ENCODE data around the gene CALN1.
"Not testable (repeated sequence)": the region's sequence is repeated elsewhere in the genome, so short reads cannot be mapped to it uniquely, and the experiment has no call there.

The CALN1 gene

DNA sequence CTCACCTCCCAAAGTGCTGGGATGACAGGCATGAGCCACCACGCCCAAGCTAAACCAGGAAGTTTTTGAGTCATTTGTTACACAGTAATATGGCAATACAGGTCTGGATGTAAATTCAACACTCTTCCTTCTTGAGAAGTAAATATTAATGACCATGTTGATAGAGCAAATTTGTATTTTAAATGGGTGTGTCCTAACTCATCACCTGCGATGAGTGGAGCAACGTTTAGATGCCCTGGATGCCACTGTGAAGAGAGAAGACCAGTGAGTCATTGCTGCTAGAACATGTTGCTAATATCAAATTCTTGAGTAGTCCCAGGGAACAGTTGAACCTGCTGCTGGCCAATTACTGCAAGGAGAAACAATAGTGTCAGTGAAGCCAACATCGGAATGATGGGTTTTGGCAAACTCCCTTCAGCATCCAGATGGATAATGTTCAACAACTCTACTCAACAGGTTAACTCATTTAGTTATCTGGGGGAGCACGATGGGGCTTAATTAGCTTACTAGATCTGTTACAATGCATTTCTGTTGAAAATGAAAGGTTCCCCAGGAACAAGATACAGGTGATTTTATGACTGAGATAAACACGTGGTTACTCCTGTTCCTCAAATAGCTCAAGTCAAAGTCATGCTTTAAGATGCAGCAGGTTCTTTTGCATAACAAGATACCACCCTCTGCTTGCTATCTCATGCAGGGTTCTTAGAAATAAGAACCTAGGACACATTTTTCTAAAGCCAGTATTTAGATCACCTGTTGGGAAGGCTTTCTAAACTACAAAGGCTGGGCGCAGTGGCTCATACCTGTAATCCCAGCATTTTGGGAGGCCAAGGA is 146.8 kb downstream of the CALN1 start:
- no peak for DNase-seq

DNA sequence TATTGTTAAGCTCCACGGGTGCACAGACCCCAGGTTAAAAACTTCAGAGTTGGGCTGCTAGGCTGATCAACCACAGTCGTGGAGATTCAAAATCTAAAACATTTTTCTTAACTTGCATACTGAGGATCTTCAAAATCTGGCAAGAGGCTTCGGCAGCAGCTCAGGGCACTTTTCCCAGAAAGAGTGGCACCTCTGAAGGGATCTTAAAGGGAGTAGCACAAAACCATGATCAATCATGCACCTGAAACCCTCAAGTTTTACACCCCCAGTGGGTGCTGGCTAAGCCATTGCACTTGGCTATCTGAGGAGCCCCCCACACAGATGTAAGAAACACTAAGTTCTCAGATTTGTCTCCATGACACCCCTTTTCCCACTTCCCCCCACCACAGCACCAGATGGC is 151.7 kb downstream of the CALN1 start:
- no peak for DNase-seq

DNA sequence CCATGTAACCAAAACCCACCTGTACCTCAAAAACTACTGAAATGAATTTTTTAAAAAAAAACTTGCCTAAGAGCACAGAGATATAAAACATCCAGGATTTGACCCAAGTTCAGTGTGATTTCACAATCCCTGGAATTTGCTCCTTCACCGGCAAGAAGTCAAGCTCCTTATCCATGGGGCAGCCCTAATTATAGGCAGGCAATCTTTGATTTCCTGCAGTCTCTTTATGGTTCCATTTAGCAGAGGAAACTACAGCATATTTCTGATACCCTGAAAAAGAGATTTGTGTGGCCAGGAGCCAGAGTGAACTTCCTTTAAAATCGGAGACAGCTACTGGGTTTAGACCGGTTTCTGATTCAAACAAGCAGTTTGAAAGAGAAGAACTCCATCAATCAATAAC is 154.1 kb downstream of the CALN1 start:
- no peak for DNase-seq

DNA sequence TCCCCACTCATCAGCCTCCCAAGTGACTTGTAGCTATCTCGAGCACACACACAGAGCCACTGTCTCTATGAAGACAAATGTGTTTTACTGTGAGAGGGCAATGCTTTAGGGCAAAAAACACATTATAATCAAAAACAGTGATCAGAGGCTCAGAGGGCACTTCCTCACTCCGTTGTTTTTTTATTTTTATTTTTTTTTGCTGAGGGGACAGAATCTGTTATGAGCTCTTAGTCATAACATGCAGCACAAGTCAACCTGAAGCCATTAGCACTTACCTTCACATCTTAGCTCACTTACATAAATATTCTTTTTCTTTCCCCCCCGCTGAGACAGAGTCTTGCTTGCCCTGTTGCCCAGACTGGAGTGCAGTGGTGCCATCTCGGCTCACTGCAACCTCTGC is 157.7 kb downstream of the CALN1 start:
- no peak for DNase-seq

DNA sequence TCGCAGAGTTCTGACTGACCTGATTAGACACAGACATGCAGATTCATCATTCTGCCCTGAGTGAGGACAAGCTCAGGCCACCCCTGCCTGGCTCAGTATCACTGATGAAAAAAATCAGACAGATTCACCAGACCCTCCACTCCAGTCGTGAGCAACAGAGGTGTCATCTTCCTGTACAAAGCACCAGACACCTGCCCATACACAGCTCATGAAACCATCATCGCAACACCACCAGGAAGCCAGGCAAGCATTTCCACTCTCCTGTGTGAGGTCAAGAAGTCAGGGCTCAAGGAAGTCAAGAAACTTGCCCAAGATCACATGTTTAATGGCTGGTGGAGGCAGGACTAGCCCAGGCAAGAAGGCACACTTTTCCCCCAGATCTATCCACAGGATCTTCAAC is 163.0 kb downstream of the CALN1 start:
- no peak for DNase-seq

DNA sequence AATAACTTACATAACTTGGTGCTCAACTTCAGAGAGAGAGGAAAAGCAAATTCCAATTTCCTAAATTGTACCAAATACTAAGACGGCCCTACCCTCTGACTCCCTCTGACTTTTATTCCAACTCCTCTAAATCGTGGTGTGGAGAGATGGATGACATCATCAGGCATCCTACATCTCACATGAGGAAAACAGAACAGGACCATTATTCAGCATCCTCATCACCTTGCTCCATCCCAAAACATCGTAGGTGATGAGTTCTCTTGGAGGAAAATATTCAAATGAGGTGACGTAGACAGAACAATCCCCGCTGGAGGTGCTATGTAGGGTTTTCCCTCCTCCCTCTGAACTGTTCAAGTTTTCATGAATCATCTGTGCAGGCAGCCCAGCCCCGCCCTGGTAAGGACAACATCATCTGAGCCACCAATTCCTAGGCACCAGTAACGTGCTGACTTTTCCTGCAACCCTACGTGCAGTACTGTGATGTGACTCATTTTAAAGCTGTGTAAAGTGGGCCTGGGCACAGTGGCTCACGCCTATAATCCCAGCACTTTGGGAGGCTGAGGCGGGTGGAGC is 167.2 kb downstream of the CALN1 start:
- no peak for DNase-seq

DNA sequence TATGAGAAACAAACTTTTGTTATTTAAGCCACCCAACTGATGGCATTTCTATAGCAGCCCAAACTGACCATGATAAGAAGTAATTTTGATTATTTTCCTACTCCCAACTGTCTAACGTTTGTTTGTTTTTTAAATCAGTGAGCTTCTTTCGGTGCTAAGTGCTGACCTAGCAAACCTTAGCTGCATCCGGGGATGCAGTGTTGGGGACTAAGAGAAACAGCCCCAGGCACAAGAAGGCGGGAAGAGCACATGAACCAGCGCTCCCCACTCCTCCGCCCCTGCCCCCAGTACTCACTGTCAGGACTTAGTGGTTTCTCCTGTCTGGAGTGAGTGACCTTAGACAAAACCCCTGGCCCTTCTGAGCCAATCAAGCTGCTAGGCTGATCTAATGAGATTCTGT is 168.8 kb downstream of the CALN1 start:
- no peak for DNase-seq

DNA sequence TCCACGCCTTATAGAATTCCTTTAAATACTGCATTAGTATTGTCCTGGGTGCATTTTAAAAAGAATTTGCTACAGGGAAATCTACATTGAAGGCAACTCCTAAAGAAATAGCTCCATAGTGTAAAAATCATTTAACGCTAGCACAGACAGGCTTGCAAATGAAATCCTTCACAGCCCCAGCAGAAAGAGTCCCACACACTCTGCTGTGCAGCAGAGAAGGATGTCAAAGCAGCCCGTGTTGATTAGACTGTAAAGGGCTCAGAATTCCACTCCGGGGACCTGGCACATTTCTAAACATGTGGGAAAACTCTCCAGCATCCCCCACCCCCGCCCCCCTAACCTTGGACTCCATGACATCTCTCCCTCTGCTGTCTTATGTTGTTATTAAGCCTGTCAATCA is 176.8 kb downstream of the CALN1 start:
- DNase-seq: no peak

DNA sequence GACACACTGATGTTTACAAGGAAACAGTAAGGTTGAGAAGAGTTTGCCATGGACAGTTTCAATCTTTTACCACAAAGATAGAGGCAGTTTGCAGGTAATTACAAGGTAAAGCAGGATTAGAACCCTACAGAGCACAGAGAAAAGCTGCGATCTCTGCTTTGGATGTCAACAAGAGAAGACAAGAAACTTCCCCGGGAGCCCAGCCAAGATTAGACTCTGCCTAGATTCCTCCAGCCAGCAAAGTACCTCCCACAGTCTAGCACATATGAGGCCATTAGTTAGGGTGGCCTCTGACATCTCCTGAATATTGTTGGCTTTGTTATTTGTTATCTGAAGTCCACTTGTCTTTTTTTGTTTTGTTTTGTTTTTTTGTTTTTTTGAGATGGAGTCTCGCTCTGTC is 178.1 kb downstream of the CALN1 start:
- DNase-seq: no peak

DNA sequence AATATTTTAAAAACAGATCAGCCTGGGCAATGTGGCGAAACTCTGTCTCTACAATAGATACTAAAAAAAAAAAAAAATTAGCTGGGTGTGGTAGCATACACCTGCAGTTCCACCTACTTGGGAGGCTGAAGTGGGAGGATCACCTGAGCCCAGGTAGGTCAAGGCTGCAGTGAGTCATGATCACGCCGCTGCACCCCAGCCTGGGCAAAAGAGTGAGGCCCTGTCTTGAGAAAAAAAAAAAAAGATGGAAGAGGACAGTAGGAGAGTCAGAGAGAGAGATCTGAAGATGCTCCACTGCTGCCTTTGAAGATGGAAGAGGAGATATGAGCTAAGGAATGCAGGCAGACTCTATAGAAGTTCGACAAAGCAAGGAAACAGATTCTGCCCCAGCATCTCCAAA is 181.9 kb downstream of the CALN1 start:
- no peak for DNase-seq

DNA sequence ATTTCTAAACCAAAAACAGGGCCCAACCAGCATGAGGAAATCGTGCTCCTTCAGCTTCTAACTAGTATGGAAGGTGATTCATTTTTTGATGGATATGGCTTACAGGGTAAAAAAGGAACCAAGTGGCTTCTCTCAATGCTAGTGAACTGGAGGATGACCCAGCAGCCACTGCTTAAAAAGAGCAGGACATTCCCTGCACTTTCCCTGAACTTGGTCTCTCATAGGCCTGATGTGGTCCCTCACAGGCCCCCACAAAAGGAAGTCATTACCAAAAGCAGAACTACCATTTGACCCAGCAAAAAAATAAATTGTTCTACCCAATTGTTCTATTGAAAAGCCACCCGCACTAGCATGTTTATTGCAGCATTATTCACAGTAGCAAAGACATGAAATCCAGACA is 188.8 kb downstream of the CALN1 start:
- DNase-seq: no peak

DNA sequence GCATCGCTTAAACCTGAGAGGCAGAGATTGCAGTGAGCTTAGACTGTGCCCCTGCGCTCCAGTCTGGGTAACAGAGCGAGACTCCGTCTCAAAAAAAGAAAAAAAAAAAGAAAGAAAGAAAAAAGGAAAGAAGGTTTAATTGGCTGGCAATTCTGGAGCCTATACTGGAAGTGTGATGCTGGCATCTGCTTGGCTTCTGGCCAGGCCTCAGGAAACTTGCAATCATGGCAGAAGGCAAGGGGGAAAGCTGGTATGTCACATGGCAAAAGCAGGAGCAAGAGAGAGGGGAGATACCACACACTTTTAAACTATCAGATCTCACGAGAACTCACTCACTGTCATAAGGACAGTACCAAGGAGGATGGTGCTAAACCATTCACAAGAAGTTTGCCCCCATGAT is 190.0 kb downstream of the CALN1 start:
- DNase-seq: no peak

DNA sequence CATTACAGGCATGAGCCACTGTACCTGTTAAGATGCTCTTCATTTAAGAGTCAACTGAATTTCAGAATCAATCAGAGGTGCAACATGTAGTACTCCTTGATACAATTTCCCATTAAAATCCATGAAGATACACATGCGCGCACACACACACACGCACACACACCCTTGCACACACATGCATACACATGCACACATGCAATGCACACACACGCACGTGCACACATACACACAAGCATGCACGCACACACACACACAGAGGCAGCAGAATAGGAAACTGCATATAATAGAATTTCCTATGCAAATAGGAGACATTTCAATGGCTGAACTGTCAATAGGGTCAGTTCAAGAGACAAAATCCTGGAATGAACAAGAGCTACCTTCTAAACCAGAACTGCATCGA is 192.6 kb downstream of the CALN1 start:
- no peak for DNase-seq

DNA sequence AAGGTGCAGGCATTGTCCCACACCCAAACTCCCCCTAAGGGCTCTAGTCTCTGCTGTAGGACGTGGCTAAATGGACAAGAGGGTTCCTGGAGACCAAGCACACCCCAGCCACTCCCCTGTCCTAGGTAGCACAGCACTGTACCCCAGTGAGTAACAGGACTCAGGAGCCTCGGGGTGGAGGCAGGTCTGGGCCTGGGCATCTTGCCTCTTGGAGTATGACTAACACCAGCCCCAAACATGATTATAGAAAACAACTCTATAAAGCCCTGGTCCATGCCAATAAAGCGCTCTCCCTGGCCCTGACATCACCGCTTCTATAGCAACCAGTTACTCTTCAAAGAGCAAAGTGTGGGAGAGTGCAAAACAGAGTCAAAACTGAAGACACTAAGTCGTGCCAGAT is 195.0 kb downstream of the CALN1 start:
- no peak for DNase-seq

DNA sequence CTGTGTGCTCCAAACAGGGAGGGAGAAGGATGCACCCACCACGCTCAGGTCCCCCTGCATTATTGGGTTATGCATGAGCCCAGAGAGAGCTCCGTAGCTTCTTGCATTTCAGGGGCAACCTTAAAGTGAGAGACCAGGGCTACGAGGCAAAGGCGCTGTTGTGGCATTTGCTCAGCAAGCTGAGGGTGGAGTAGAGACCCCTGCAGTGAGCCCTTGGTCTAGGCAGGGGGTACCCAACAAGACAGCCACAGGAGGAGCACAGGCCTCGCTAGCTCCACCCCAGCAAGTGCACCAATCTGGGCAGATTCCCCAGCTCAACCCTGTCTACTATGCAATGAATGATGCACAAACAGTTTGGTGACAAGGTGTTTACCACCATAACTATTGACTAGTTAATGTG is 198.4 kb downstream of the CALN1 start:
- DNase-seq: no peak

DNA sequence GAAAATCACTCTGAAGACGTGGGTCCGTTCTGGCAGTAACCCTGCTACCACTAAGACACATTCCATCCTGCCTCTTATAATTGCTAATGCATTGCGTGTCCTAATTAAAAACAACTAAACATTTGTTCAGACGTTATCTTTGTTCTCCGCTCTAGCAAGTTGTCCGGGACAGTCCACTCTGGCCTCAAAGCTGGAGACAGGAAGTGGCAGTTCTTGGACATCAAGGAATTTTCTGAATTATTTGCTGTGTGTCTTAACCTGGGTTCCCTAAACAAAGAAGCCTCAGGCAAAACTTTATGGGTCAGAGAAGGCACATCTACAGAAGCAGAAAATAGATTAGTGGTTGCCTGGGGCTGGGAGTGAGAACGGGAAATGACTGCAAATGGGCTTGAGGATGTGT is 199.1 kb downstream of the CALN1 start:
- DNase-seq: no peak

DNA sequence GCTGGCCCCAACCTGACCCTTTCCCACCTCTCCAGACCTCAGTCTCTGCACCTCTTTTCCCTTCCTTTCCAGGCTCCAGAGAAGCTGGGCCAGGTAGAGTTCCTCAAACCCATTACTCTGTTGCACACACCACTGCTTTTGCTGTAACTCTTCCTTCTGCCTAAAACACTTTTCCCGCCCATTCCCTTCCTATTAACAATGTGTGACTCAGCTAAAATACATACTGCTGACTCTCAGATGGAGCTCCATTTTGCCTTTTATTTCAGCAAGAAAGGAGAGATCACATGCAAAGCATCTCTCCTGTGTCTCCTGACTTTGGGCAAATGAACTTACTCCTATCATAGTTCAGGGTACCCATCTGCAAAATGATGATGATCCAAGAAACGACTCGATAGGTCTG is 201.0 kb downstream of the CALN1 start:
- no peak for DNase-seq

DNA sequence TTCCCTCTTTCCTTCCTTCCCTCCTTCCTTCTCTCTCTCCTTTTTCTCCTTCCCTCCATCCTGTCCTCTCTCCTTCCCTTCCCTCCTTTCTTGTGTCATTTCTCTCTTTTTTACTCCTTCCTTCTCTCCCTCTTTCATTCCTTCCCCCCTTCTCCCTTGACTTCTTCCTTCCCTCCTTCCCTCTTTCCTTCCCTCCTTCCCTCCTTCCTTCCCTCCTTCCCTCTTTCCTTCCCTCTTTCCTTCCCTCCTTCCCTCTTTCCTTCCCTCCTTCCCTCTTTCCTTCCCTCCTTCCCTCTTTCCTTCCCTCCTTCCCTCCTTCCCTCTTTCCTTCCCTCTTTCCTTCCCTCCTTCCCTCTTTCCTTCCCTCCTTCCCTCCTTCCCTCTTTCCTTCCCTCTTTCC is 203.1 kb downstream of the CALN1 start:
- not testable (repeated sequence) for DNase-seq

DNA sequence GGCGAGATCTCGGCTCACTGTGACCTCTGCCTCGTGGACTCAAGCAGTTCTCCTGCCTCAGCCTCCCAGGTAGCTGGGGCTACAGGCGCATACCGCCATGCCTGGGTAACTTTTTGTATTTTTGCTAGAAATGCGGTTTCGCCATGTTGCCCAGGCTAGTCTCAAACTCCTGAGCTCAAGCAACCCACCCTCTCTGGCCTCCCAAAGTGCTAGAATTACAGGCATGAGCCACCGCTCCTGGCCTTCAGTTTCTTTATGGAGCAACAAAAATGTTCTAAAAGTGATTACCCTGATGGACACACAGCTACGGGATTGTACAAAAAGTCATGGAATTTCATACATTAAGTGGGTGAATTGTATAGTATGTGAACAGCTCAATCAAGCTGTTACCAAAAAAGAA is 216.0 kb downstream of the CALN1 start:
- no peak for DNase-seq

DNA sequence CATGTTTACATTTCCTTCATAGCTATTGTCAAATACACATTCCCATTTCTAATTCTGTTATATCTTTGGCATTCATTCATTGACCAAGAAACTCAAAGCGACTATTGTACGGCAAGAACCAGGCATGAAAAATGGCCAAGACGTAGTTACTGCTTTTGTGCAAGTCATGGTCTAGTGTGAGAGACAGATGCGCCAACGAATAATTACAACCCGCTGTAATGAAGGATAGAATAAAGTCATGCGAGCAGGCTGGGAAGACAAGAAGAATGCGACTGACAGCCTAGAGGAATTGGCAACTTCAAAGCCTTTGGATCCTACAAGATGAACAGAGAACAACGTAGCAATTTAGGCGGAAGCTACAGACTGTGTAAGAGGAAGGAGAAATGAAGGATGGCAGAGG is 221.2 kb downstream of the CALN1 start:
- DNase-seq: no peak

DNA sequence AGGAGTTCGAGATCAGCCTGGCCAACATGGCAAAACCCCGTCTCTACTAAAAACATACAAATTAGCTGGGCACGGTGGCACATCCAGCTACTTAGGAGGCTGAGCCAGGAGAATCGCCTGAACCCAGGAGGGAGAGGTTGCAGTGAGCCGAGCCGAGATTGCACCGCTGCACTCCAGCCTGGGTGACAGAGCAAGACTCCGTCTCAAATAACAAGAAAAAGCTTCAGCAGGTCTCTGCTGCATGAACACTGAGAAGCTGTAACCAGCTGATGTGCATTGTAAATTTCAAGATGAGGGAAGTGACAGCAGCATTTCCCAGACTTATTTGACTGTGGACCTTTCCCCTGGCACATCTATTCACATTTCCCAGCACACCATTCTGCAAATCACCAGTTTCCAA is 222.0 kb downstream of the CALN1 start:
- no peak for DNase-seq

DNA sequence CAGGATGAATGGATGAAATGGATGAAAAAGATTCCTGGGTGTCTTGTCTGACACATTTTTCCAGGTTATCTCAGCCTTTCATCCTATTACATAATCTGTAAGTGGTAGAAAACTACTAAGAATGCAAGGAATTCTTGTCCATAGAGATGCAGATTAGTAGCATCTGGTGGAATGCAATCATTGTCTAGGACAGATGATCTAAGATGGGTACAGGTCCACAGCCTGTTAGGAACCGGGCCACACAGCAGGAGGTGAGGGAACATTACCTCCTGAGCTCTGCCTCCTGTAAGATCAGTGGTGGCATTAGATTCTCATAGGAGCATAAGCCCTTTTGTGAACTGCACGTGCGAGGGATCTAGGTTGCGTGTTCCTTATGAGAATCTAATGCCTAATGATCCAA is 225.0 kb downstream of the CALN1 start:
- DNase-seq: no peak

DNA sequence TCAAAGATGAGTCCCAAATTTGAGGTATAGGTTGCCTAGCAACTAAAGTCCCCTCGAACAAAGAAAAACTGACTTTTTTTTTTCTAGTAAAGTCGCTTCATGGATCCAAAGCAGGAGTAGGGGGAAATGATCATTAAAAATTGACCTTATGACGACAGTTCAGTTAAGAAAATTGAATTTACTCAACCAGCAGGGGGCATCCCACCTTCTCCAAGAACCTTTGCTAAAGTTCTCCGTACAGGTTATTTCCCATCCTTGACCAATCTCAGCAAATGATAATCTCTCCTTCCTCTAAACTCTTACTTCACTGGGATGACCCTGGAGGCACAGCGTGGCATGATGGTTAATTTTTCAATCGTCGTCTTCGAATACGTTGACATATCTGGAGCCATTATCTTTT is 228.3 kb downstream of the CALN1 start:
- DNase-seq: no peak

DNA sequence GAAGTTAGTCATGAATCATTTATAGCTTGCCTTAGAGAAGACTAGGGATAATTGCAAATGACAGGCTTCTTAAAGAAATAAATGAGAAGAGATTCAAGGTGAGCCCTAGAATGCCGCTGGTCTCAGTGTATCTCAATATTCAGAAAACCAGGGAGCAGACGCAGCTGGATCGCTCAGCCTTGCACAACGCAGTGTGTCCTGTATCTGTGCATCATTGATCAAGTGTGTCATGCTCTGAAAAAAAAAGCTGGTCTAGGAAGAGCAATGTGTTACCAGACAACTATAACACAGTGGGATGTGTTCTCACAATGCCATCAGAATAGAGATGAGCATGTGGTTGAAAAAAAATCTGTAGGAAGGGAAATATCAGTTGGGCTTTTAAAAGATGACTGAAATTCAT is 230.1 kb downstream of the CALN1 start:
- no peak for DNase-seq

DNA sequence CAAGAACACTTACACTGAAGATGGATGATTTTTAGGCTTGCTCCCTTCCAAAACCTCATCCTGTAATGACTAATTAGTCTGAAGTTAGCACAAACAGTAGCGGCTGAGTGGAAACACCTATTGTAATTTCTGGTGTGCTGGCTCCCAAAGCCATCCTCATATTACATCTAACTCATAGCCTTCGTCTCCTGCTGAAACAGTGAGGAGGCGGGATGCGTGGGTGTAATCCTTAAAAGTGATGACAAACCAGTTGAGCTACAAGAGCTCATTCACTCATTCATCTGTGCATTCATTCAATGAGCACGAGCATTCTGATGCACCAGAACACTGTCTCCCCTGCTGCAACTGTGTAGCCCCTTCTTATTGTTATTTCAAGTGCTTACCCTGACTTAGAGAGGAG is 235.3 kb downstream of the CALN1 start:
- no peak for DNase-seq
